MM.1S (cell line): ENCODE data around the gene PRKCH.

Experiments
- CTCF ChIP-seq: fragments of 300-600 bp; sonication (generic); IDR thresholded peaks from 2 replicates; pipeline ENCODE4 v1.5.1; 2016; ENCODE audit warnings: antibody characterized with exemption, low read length, mixed read lengths
- EZH2 ChIP-seq: fragments of 300-600 bp; sonication (generic); optimal IDR thresholded peaks from 2 replicates; pipeline ENCODE3; 2017; ENCODE audit warnings: low read depth, mild to moderate bottlenecking, antibody characterized with exemption, low read length, mixed read lengths

DNA sequence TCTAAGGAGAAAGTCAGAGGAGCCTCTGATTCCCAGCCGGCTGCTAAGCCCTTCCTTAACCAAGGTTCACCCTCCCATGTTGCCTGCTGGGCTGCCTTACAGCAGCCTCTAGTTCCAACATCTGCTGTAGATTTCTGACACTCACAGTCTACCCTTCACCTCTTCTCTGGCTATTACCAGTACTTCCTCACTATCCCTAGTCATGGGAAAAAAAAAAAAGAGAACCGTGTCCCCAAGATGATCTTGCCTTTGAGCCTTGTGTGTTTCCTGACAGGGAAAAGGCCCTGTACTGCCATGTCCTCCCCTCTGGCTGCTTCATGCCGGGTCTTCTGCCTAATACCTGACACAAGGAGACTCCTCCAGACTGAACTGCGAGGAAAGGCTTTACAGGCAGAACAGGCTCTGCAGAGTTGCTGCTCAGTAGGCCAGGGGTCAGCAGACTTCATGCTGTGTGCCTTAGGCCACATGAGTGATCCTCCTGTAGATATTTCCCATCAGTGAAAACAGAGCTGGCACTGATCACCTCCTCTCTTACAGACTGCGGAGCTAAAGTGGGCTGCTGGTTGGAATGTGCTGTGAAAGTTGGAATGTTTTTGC, 46.8 kb downstream of the PRKCH start:
- no peak for TF ChIP-seq CTCF
- TF ChIP-seq EZH2: no peak
